GM18502 (cell line): ENCODE measurements around the gene KISS1.

Experiments
- ATAC-seq: cut with Tn5 transposase; IDR thresholded peaks from one replicate; pipeline ENCODE4 v1.9.1; 2021; ENCODE audit warnings: mild to moderate bottlenecking; ENCODE audit not compliant: unreplicated experiment, poor library complexity

Gene KISS1

DNA sequence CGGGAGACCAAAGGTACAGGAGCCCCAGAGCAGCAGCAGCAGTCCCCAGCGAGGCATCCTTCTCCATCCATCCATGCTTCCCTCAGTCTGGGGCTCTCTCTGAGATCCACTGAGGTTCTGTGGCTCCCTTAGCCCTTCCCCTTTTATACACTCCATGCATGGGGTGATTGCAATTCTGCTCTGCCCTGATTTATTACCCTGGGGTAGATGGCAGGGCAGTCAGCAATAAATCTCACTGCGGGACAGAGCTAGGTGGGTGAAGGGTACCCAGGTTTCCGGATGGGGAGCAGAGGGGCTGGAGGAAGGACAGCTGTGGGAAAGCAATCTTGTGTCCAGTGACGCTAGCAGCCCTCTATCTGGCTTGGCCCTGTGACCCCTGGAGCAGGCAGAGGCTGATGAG is 30.1 kb downstream of the KISS1 start, which contains the start of gene REN:
Gene REN (minus strand): TSS at position 119 of the 400 bp plus-strand sequence. CDS start 44 bp downstream, at position 75.
- no peak for ATAC-seq

- ATAC-seq: peak; percentile 54
Measured at GRCh38 chr1:204162494-204163074, 33.7 kb downstream of the KISS1 start.

GRCh38 chr1:204161609-204162493 is 34.4 kb downstream of the KISS1 start:
- ATAC-seq: no peak

- no peak for ATAC-seq
Measured at GRCh38 chr1:204157962-204158361, 38.3 kb downstream of the KISS1 start.

- no peak for ATAC-seq
Measured at GRCh38 chr1:204155881-204156280, 40.4 kb downstream of the KISS1 start.

GRCh38 chr1:204154568-204155255 is 41.6 kb downstream of the KISS1 start:
- ATAC-seq: no peak

- ATAC-seq: no peak
Measured at GRCh38 chr1:204153667-204154066, 42.6 kb downstream of the KISS1 start.

GRCh38 chr1:204152310-204153044 is 43.8 kb downstream of the KISS1 start:
- ATAC-seq: no peak

DNA sequence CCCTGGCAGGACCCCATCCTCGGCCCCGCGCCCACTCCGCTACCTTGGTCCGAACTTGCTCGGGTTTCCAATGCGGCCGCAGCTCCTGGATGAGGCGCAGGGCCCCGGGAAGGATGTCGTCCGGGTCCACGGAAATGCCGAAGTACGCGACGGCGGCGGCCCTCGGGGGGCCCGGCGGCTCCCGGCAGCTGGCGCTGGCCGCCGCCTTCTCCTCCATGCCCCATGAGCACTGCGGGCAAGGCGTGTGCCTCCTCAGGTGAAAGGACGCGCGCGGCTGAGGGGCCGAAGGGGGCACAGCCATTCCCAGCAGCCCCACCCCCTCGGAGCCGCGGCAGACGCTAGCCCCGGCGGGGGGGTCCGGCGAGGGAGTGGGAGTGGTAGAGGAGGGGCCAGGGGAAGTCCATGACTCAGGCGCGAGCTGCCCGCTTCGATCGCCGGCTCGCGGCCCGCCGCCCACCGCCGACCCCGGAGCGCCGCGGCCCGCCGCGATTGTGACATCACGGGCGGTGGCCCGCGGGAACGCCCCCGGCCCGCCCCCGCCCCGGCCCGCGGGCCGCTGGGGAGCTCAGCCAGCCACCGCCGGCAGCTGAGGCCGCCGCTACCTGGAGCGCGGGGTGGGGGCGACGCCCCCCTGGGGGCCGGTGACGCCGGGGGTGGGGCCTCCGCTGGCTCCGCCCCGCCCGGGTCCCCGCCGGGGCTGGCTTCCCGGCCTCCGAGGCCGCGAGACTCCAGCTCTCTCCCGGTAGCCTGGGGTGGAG is 44.6 kb downstream of the KISS1 start, which contains the start of gene ETNK2:
Gene ETNK2 (minus strand): TSS at position 493 of the 758 bp plus-strand sequence. CDS start 192 bp downstream, at position 301.
- ATAC-seq: no peak

DNA sequence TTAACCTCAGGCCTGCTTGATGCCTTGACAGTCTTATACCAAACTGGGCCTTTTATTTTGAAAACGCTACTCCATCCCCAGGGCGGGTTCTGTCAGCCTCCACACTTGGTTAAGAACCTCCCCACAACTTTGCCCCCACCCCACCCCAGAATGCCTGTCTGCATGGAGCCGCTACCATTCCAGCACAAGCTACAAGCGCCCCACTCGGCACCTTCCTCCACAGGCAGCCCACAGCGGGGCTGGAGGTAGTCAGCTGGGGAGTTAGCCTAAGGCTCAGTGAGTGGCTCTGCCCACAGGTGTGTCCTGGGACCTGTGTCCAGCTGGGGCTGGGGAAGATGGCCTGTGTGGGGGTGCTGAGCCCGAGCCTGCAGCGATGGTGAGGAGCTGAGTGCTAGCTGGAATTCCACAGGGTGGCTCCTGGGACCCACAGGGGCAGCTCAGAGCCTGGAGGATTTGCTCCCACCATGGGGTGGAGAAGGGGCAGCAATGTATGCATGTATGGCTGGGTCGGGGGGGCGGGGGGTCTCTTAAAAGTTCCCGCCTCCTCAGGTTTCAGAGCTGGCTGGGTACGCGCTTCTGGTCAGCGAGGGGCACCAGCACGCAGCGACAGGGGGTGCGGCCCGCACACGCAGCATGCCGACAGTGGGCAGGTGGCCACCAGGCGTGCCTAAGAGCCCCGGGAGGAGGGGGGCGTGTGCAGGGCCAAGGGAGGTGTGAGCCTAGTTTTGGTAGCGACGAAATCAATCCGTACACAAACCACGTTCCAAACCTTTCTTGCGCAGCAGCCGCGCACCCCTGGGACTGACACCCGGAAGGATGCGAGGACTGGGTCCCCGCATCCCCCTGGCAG is 45.4 kb downstream of the KISS1 start:
- ATAC-seq: no peak

DNA sequence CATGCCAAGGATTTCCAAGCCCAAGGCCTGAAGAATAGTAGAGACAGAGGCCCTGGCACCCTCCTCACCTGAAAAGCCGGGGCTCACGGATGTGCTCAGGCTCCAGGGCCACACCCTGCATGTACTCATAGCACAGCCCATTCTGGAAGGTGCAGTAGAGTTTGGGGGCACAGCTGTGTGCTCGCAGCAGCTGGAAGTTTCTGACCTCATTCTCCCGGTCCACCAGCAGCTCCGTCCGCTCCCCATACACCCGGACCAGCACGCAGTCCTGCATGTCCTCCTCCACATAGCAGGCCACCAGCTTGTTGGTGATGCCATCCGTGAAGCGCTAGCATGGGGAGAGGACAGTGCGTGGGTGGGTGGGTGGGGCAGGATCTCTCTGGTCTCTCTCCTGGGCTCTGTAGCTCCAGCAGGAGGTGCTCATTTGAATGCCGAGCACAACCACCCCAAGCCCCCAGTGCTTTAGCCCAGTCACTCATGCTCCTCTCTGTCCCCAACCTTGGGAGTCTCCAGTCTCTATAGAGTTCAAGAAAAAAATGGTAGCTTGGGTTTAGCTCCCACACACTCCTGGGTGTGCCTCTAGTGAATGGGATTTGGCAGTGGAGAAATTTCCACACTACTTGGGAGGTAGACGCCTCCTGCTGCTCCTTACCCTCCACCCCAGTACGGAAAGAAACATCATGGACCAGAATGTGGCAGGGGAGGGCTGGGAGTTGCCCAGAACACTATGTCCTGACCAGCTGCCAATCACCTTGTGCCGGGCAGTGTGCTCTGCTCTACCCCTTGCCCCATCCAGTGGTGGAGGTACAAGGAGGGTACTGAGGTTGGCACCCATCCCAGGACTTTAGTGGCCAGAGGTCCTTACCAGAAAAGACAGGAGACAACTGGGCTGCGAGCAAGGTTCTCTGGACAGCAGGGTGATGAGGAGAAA is 46.4 kb downstream of the KISS1 start:
- ATAC-seq: no peak

DNA sequence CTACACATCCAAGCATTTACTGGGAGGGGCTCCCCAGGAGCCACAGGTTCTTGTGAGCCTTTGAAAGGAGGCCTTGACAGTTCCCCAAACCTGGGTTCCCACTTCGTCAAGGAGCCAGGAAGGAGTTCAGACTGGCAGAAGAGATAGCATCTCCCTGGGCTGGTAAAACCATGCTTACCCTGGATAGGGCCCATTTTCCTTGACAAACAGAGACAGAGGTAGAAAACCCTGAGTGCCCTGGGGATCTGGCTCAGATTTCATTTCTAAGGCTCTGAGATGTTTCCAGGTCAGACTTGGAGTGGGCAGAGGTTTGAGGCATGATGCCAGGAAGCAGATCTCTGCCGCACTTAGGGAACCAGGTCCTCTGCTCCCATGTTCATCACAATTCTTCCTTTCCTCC is 47.2 kb downstream of the KISS1 start:
- no peak for ATAC-seq

DNA sequence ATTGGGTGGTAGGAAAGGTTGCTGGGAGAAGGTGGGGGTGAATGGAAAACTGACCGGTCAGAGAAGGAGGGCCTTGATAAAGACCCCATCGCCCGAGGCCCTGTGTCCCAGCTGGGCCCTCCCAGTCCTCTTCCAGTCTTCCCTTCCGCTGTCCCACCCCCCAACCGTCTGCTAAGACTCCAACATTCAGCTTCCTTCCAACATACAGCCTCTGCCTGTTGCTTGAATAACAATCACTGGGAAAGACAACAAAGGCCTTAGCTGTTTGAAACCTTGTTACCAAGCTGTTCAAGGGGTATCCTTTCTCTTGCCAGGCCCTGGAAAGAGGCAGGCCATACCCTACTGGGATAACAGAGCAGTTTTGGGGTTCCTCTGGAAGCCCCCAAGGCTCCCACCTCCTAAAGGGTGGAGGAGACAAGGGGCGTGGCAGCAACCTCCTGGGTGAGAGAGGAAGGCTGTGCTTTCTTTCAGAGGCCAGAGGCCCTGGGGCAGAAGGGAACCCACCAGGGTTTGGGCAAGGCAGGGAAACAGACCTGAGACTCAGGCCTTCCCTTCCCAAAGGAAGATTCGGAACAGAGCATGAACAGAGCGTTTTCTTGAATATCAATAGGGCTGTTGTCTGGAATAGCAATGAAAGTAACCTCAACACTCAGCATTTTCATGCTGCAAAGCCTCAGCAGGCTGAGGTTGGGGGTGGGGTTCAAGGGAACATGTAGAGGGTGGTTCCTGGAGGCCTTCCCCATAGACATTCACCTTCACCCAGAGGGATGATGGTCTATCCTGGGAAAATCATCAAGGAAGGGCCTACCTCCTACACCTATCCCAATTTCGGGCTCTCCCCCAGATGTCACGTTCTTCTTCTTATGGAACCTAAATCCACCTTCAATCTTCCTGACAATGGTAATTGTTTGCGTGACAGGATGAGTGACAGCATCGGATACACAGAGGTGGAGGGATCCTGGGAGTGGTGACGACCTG is 48.6 kb downstream of the KISS1 start:
- no peak for ATAC-seq

DNA sequence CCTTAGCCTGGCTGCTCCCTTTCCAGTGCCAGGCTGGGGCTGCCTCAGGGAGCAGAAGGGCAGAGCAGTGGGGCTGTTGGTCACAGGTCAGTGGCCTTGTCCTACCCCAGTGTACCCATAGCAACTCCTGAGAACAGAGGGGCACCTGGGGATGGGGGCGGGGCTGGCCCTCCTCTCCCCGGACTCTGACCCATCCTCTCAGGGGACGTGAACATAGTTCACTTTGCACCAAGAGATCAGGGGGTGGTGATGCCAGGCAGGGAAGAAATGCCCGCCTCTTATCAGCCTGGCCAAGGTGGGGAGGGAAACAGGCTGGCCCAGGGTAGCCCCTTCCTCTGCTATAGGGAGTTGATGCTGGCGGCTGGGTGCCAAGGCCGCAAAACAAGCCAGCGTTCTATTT is 49.3 kb downstream of the KISS1 start:
- ATAC-seq: no peak

DNA sequence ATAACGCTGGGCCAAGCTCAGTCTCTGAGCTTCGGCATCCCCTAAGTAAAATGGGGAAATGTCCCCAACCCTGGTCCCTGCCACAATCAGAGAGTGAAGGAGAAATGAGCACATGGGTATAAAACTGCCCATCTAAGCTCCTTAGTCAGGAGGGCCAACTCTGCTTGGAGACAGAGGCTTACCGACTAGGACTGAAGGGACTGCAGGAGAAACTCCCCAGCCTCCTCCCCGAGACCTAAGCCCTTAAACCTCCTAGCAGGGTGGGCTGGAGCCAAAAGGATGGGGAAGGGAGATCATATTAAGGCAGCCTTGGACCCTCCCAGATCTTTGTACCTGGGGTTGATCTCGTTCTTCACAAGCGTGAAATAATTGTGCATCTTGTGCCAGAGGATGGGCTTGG is 50.0 kb downstream of the KISS1 start:
- no peak for ATAC-seq

GRCh38 chr1:204145033-204145504 is 51.2 kb downstream of the KISS1 start:
- ATAC-seq: no peak
